ENCODE results near the gene HIVEP1.

GRCh38 chr6:12078014-12078413 is 65.9 kb downstream of the HIVEP1 start:
- TF ChIP-seq, protein P1, sequence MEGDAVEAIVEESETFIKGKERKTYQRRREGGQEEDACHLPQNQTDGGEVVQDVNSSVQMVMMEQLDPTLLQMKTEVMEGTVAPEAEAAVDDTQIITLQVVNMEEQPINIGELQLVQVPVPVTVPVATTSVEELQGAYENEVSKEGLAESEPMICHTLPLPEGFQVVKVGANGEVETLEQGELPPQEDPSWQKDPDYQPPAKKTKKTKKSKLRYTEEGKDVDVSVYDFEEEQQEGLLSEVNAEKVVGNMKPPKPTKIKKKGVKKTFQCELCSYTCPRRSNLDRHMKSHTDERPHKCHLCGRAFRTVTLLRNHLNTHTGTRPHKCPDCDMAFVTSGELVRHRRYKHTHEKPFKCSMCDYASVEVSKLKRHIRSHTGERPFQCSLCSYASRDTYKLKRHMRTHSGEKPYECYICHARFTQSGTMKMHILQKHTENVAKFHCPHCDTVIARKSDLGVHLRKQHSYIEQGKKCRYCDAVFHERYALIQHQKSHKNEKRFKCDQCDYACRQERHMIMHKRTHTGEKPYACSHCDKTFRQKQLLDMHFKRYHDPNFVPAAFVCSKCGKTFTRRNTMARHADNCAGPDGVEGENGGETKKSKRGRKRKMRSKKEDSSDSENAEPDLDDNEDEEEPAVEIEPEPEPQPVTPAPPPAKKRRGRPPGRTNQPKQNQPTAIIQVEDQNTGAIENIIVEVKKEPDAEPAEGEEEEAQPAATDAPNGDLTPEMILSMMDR (IDR thresholded peaks at IDR 0.05) = no peak
- TF ChIP-seq POLR2A (IDR thresholded peaks at IDR 0.05) = no peak

All from prostate gland (tissue), 2 donors.